Right atrium auricular region (tissue), 2 donors: ENCODE data around the gene RNF144A. TPM values are rescaled to one million over a fixed set of nuclear protein-coding genes. Genes with fewer than 3 reads are reported as not detected.
"Not testable (repeated sequence)": the region's sequence is repeated elsewhere in the genome, so short reads cannot be mapped to it uniquely, and the experiment has no call there.

Experiments used
- DNase-seq: peaks from one replicate; pipeline ENCODE4 v3.0.0-alpha.2; 2019; ENCODE audit warnings: low spot score
- H3K27ac ChIP-seq, 2 donors: fragments of 200-600 bp; sonication (generic); 1 replicate in 1 of 2; 2 replicates in 1 of 2; pipeline ENCODE4 v1.5.1; 2016 to 2019
- H3K27me3 ChIP-seq, 2 donors: fragments of 200-600 bp; sonication (generic); one replicate each; pipeline versions ENCODE4 v1.5.1 to v1.6.0; 2017 to 2019
- H3K36me3 ChIP-seq: fragments of 200-600 bp; sonication (generic); one replicate; pipeline ENCODE4 v1.5.1; 2016
- H3K4me1 ChIP-seq, 2 donors: fragments of 200-600 bp; sonication (generic); one replicate each; pipeline versions ENCODE4 v1.5.1 to v1.6.0; 2017 to 2019
- H3K4me3 ChIP-seq, 2 donors: fragments of 200-600 bp; sonication (generic); 1 replicate in 1 of 2; 2 replicates in 1 of 2; pipeline ENCODE4 v1.5.1; 2017 to 2019; ENCODE audit warnings: mild to moderate bottlenecking in 1 of 2, moderate library complexity in 1 of 2
- H3K9me3 ChIP-seq, 2 donors: fragments of 200-600 bp; sonication (generic); one replicate each; pipeline ENCODE4 v1.5.1; 2019
- total RNA-seq, 2 donors: library from RNA; depleted of rRNA; stranded (reverse); fragments of >200 nt; gene quantifications; one replicate each; pipeline ENCODE4 v1.1.0, GENCODE V29; 2016
- TF ChIP-seq, protein P1 (sequence below), 2 donors: fragments of 200-600 bp; sonication (generic); IDR thresholded peaks; one replicate each; pipeline ENCODE4 v1.5.1; 2019; ENCODE audit warnings: antibody characterized with exemption in 2 of 2

The RNF144A gene
- total RNA-seq, 2 donors from 2014 or later = 8.2 to 12.6 TPM

DNA sequence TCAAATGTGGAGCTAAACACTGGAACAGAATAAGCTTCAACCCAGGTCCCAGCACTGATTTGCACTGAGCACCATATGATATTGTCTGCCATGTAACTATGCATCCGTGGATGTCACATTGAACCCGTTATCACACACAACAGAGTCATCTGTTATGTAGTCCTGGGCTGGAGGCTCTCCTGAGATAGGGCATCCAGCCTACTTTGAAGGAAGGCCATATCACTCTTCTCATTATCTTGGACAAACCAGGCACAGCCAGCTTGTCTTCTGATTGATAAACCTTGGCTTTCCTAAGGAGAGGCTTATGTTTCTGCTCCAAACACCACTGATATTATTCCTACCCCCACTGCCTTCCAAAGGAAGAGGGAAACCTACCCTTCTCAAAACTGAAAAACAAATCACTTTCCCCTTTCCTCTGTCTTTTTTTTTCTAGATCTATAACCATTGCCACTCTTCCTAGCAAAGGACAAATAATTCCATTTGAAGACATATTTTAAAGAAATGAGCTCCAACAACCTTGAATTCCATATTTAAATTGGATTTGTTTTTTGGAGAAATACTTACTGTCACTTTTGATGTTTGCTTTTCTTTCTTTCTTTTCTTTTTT lies 23.2 kb upstream of the RNF144A start:
- TF ChIP-seq, protein P1, sequence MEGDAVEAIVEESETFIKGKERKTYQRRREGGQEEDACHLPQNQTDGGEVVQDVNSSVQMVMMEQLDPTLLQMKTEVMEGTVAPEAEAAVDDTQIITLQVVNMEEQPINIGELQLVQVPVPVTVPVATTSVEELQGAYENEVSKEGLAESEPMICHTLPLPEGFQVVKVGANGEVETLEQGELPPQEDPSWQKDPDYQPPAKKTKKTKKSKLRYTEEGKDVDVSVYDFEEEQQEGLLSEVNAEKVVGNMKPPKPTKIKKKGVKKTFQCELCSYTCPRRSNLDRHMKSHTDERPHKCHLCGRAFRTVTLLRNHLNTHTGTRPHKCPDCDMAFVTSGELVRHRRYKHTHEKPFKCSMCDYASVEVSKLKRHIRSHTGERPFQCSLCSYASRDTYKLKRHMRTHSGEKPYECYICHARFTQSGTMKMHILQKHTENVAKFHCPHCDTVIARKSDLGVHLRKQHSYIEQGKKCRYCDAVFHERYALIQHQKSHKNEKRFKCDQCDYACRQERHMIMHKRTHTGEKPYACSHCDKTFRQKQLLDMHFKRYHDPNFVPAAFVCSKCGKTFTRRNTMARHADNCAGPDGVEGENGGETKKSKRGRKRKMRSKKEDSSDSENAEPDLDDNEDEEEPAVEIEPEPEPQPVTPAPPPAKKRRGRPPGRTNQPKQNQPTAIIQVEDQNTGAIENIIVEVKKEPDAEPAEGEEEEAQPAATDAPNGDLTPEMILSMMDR (IDR thresholded peaks at IDR 0.05) = no peak
- Histone ChIP-seq H3K27me3 (no peaks in the 10 kb centered on the region), H3K4me1 (peaks cover 0 to 8% of the 10 kb centered on the region in 2 donors), H3K9me3 (no peaks in the 10 kb centered on the region), H3K4me3 (no peak overlapping the region), H3K36me3 (no peaks in the 10 kb centered on the region), H3K27ac (no peak overlapping the region)
- DNase-seq = no peak

DNA sequence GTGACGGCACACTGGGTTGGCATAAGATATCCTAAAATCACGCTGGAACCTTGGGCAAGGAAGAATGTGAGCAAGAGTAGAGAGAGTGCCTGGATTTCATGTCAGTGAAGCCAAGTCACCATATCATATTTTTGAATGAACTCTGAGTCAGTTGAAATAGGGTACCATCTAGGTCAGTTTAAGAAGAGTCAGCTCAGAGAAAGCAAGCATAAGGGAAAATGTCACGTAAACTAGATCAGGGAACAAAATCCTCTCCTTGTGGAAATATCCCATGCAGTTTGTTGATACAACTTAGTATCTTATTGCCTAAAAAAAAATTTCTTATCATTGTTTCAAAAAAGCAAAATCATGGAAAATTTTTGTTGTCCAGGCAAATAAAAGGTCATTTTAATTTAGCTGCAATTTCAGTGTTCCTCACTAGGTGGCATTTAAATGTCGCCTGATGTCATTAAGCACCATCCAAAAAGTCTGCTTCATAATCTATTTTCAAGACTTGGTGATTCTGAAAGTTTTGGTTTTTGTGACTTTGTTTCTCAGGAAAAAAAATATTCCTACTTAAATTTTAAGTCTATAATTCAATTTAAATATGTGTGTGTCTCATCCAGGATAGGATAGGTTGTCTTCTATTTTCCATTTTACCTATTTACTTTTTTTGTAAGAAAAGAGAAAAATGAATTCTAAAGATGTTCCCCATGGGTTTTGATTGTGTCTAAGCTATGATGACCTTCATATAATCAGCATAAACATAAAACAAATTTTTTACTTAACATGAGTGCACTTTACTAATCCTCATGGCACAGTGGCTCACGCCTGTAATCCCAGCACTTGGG lies 20.1 kb upstream of the RNF144A start:
- H3K9me3 ChIP-seq = no peaks in the 10 kb centered on the region
- DNase-seq = no peak
- H3K36me3 ChIP-seq = no peaks in the 10 kb centered on the region
- H3K4me1 ChIP-seq = peaks cover 0 to 8% of the 10 kb centered on the region in 2 donors
- H3K4me3 ChIP-seq = no peak overlapping the region
- TF ChIP-seq, protein P1 (IDR thresholded peaks at IDR 0.05) = peak; percentile 64 to 82
- H3K27me3 ChIP-seq = no peaks in the 10 kb centered on the region
- peak overlapping the region; percentile 38 to 46 for H3K27ac ChIP-seq

DNA sequence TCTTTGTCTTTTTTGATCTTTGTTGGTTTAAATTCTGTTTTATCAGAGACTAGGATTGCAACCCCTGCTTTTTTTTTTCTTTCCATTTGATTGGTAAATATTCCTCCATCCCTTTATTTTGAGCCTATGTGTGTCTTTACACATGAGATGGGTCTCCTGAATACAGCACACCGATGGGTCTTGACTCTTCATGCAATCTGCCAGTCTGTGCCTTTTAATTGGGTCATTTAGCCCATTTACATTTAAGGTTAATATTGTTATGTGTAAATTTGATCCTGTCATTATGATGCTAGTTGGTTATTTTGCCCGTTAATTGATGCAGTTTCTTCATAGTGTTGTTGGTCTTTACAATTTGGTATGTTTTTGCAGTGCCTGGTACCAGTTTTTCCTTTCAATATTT lies 14.6 kb upstream of the RNF144A start:
- not testable (repeated sequence) for H3K4me1 ChIP-seq, DNase-seq, H3K9me3 ChIP-seq, H3K36me3 ChIP-seq, H3K27me3 ChIP-seq, H3K27ac ChIP-seq, H3K4me3 ChIP-seq

DNA sequence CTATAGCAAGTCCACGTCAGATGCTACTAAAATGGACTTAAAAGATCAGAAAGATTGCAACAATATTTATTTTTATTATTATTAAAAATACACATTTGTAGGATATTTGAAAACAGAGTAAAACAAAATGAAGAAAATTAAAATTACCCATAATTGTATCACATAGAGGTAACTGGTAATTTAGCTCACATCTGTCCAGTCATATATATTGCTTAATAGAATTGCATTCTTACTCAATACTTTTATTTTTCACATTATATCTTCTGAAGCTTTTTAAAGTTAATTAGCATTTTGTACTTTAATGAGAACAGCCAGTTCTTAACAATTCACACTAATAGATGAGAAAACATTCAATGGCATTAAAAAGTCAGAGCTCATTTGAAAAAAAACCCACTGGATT lies 11.5 kb upstream of the RNF144A start:
- TF ChIP-seq, protein P1 (IDR thresholded peaks at IDR 0.05) = no peak
- Histone ChIP-seq H3K27me3 (no peaks in the 10 kb centered on the region), H3K27ac (no peak overlapping the region), H3K36me3 (no peaks in the 10 kb centered on the region), H3K4me3 (no peak overlapping the region), H3K4me1 (no peaks in the 10 kb centered on the region), H3K9me3 (no peaks in the 10 kb centered on the region)
- no peak for DNase-seq

DNA sequence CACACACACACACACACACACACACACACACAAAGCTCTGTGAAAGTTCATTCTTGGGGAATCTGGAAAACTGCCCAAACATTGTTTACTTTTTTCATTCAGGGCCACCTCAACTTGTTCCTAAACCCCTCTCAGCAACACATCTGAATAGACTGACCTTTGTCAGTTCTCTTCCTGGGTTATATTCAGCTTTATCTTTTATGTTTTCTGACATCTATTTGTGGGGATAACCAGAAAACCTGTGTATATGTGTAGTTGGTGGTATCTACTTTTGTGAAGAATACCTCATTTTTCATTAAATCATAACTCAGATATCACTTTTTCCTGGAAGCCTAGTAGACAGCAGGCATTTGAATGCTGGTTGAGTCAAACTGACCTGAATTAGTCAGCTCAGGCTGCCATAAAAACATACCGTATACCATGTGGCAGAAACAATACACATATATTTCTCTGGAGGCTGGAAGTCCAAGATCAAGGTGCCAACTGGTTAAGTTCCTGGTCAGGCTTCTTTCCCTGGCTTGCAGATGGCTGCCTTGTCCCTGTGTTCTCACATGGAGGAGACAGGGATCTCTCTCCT lies 11.0 kb upstream of the RNF144A start:
- Histone ChIP-seq H3K9me3 (no peaks in the 10 kb centered on the region), H3K4me3 (no peak overlapping the region), H3K4me1 (no peaks in the 10 kb centered on the region), H3K27me3 (no peaks in the 10 kb centered on the region), H3K27ac (no peak overlapping the region), H3K36me3 (no peaks in the 10 kb centered on the region)
- no peak for DNase-seq
- TF ChIP-seq, protein P1 (IDR thresholded peaks at IDR 0.05) = no peak

DNA sequence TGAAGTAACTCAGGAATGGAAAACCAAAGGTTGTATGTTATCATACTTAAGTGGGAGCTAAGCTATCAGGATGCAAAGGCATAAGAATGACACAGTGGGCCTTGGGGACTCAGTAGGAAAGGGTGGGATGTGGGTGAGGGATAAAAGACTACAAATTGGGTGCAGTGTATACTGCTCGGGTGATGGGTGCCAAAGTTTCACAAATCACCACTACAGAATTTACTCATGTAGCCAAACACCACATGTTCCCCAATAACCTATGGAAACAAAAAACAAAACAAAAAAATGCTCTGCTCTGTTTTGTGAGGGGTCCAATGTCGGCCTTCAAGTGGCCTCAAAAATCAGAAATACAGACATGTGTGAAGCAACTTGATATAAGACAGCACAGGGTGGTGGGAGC lies 8.9 kb upstream of the RNF144A start:
- Histone ChIP-seq H3K27ac (no peak overlapping the region), H3K9me3 (no peaks in the 10 kb centered on the region), H3K27me3 (no peaks in the 10 kb centered on the region), H3K4me1 (no peaks in the 10 kb centered on the region), H3K4me3 (no peak overlapping the region), H3K36me3 (no peaks in the 10 kb centered on the region)
- TF ChIP-seq, protein P1 (IDR thresholded peaks at IDR 0.05) = no peak
- DNase-seq = no peak
